ENCODE measurements around the gene EML4. TPM values are rescaled to one million over a fixed set of nuclear protein-coding genes. Genes with fewer than 3 reads are reported as not detected.

The EML4 gene
- total and polyA plus RNA-seq, 11 donors = 2.3 to 32.8 (median 5.6) TPM

GRCh38 chr2:42176992-42177738 is 8.0 kb downstream of the EML4 start:
- H3K27ac ChIP-seq = no peak overlapping the region
- TF ChIP-seq CTCF (IDR thresholded peaks at IDR 0.05) (no peak), POLR2A (IDR thresholded peaks at IDR 0.05) (no peak)
- ATAC-seq (no peak), DNase-seq (no peak)
- 96 to 98% (median 97%) methylated on average over 10 of the region's 10 CpGs for WGBS, 4 donors
- no peaks in the 10 kb centered on the region for H3K36me3 ChIP-seq
- H3K4me3 ChIP-seq = no peak overlapping the region
- intact Hi-C loops (cut with DNase I) = no loop called here
- H3K9me3 ChIP-seq = no peaks in the 10 kb centered on the region
- no peaks in the 10 kb centered on the region for H3K27me3 ChIP-seq
- H3K4me1 ChIP-seq = peaks cover 0 to 48% (median 2%) of the 10 kb centered on the region in 12 donors

- Histone ChIP-seq H3K27ac (no peak overlapping the region), H3K36me3 (no peaks in the 10 kb centered on the region), H3K9me3 (no peaks in the 10 kb centered on the region), H3K4me3 (no peak overlapping the region), H3K4me1 (peaks cover 0 to 48% (median 0%) of the 10 kb centered on the region in 12 donors), H3K27me3 (no peaks in the 10 kb centered on the region)
- intact Hi-C loops (cut with DNase I) = no loop called here
- 84 to 85% (median 85%) methylated on average over 6 of the region's 6 CpGs for WGBS, 4 donors
- DNase-seq = no peak
- TF ChIP-seq POLR2A (IDR thresholded peaks at IDR 0.05) (no peak), CTCF (IDR thresholded peaks at IDR 0.05) (no peak)
- ATAC-seq = no peak
Observed at GRCh38 chr2:42178335-42178734, 9.2 kb downstream of the EML4 start.

GRCh38 chr2:42180300-42180699 is 11.1 kb downstream of the EML4 start:
- intact Hi-C loops (cut with DNase I) = no loop called here
- DNase-seq (no peak), ATAC-seq (no peak)
- H3K27ac ChIP-seq = no peak overlapping the region
- H3K9me3 ChIP-seq = no peaks in the 10 kb centered on the region
- TF ChIP-seq POLR2A (IDR thresholded peaks at IDR 0.05) (no peak), CTCF (IDR thresholded peaks at IDR 0.05) (no peak)
- H3K4me1 ChIP-seq = peaks cover 0 to 58% (median 1%) of the 10 kb centered on the region in 12 donors
- H3K36me3 ChIP-seq = no peaks in the 10 kb centered on the region
- no peaks in the 10 kb centered on the region for H3K27me3 ChIP-seq
- H3K4me3 ChIP-seq = no peak overlapping the region

GRCh38 chr2:42182654-42183308 is 13.6 kb downstream of the EML4 start:
- Histone ChIP-seq H3K27me3 (no peaks in the 10 kb centered on the region), H3K9me3 (no peaks in the 10 kb centered on the region), H3K4me3 (no peak overlapping the region), H3K4me1 (peaks cover 0 to 70% (median 5%) of the 10 kb centered on the region in 12 donors), H3K27ac (no peak overlapping the region), H3K36me3 (no peaks in the 10 kb centered on the region)
- 83 to 96% (median 90%) methylated on average over 2 of the region's 2 CpGs for WGBS, 4 donors
- no peak for TF ChIP-seq CTCF (IDR thresholded peaks at IDR 0.05)
- intact Hi-C loops (cut with DNase I) = no loop called here
- ATAC-seq (no peak), DNase-seq (no peak)

Data from heart left ventricle (tissue), 16 donors.